PC-3 (cell line): ENCODE measurements around the gene OR1Q1. TPM values are rescaled to one million over a fixed set of nuclear protein-coding genes. Genes with fewer than 3 reads are reported as not detected.
A peak's percentile ranks its signal among the peaks of the same experiment; 100 is the strongest.

ENCODE experiments used
- ATAC-seq: fragments of 200-7000 bp; cut with Tn5 transposase; 2 replicates; pipeline ENCODE4 v1.9.1; 2020; ENCODE audit warnings: mild to moderate bottlenecking, moderate library complexity
- BruUV-seq: library from RNA; stranded (reverse); fragments of 400-500 nt; replicated peaks from 2 replicates; lab custom pipeline; 2021; lab: Mats Ljungman, UMichigan
- CTCF ChIA-PET: fragments of 300-600 bp; sonication (Branson Sonifier 250); formaldehyde crosslinking; loops from one replicate; lab custom pipeline; 2022; ENCODE audit warnings: antibody characterized with exemption; lab: Charles Lee
- POLR2A ChIA-PET: fragments of 300-600 bp; sonication (Branson Sonifier 250); formaldehyde crosslinking; loops from one replicate; lab custom pipeline; 2022; ENCODE audit warnings: antibody characterized with exemption; ENCODE audit not compliant: unreplicated experiment; lab: Charles Lee
- DNase-seq: peaks from one replicate; pipeline ENCODE4 v3.0.0-alpha.2; 2015
- H2AFZ ChIP-seq: fragments of 300-600 bp; sonication (generic); 2 replicates; pipeline ENCODE4 v1.6.0; 2016; ENCODE audit warnings: antibody characterized with exemption, low read length
- H3F3A ChIP-seq: fragments of 300-600 bp; sonication (generic); one replicate; pipeline ENCODE4 v1.6.0; 2017; ENCODE audit warnings: antibody characterized with exemption, low read length, control low read depth, mild to moderate bottlenecking; ENCODE audit not compliant: unreplicated experiment
- H3K27ac ChIP-seq: fragments of 300-600 bp; sonication (generic); 2 replicates; pipeline ENCODE4 v1.5.1; 2016; ENCODE audit warnings: mild to moderate bottlenecking, low read length
- H3K27me3 ChIP-seq: fragments of 300-600 bp; sonication (generic); 2 replicates; pipeline ENCODE4 v1.6.1; 2016; ENCODE audit warnings: low read length, mixed read lengths
- H3K36me3 ChIP-seq: fragments of 300-600 bp; sonication (generic); 2 replicates; pipeline ENCODE4 v1.6.1; 2016; ENCODE audit warnings: low read depth, mixed run types, low read length, mixed read lengths
- H3K4me1 ChIP-seq: fragments of 300-600 bp; sonication (generic); 2 replicates; pipeline ENCODE4 v1.5.1; 2016; ENCODE audit warnings: low read length; ENCODE audit not compliant: insufficient read depth
- H3K4me2 ChIP-seq: fragments of 300-600 bp; sonication (generic); 2 replicates; pipeline ENCODE4 v1.6.0; 2016; ENCODE audit warnings: low read length
- H3K4me3 ChIP-seq: fragments of 300-600 bp; sonication (generic); 2 replicates; pipeline ENCODE4 v1.5.1; 2016; ENCODE audit warnings: mild to moderate bottlenecking, low read length, mixed read lengths
- H3K79me2 ChIP-seq: fragments of 300-600 bp; sonication (generic); 2 replicates; pipeline ENCODE4 v1.6.1; 2017; ENCODE audit warnings: low read length, mixed read lengths
- H3K9ac ChIP-seq: fragments of 300-600 bp; sonication (generic); 2 replicates; pipeline ENCODE4 v1.6.0; 2016; ENCODE audit warnings: mild to moderate bottlenecking, low read length
- H3K9me2 ChIP-seq: fragments of 300-600 bp; sonication (generic); replicated peaks from 2 replicates; pipeline ENCODE4 v1.6.1; 2016; ENCODE audit warnings: mixed run types, low read length, mixed read lengths
- H3K9me3 ChIP-seq: fragments of 300-600 bp; sonication (generic); 2 replicates; pipeline ENCODE4 v1.6.1; 2016; ENCODE audit warnings: low read length, mixed read lengths
- H4K20me1 ChIP-seq: fragments of 300-600 bp; sonication (generic); 2 replicates; pipeline ENCODE4 v1.6.1; 2016; ENCODE audit warnings: low read length, mixed read lengths
- CTCF ChIP-seq: fragments of 300-600 bp; sonication (generic); conservative IDR thresholded peaks from 2 replicates; pipeline ENCODE4 v1.5.1; 2017; ENCODE audit warnings: antibody characterized with exemption, low read depth, mild to moderate bottlenecking, low read length
- EZH2 ChIP-seq: fragments of 300-600 bp; sonication (generic); IDR thresholded peaks from one replicate; pipeline ENCODE4 v1.6.1; 2017; ENCODE audit warnings: antibody characterized with exemption, mild to moderate bottlenecking, low read length; ENCODE audit not compliant: unreplicated experiment
- EZH2phosphoT487 ChIP-seq: fragments of 300-600 bp; sonication (generic); IDR thresholded peaks from 2 replicates; pipeline ENCODE4 v1.6.1; 2018; ENCODE audit warnings: mild to moderate bottlenecking, antibody characterized with exemption, low read length, borderline replicate concordance
- intact Hi-C: fragments of 100-400 bp; cut with micrococcal nuclease; formaldehyde crosslinking; loops from 2 replicates; pipeline ENCODE4 v1.9.0; 2023
- total RNA-seq: library from RNA; depleted of rRNA; stranded (reverse); fragments of >200 nt; gene quantifications from 2 replicates; pipeline ENCODE4 v1.2.3, GENCODE V29; 2014

OR1Q1 gene
- total RNA-seq, 1 experiment from 2014 or later = not detected

- Histone ChIP-seq H3K9me3 (no peaks in the 10 kb centered on the region), H3K4me1 (no peaks in the 10 kb centered on the region), H3K9me2 (no peaks in the 10 kb centered on the region), H3K4me2 (no peak overlapping the region), H3K27ac (no peak overlapping the region), H3K27me3 (peaks cover 14% of the 10 kb centered on the region), H4K20me1 (no peaks in the 10 kb centered on the region), H3K36me3 (no peaks in the 10 kb centered on the region), H3K9ac (no peak overlapping the region), H3K79me2 (no peaks in the 10 kb centered on the region), H3F3A (no peaks in the 10 kb centered on the region), H2AFZ (no peak overlapping the region), H3K4me3 (no peak overlapping the region)
- intact Hi-C loops = no loop called here
- BruUV-seq = no TSS peak
- TF ChIP-seq CTCF (no peak), EZH2phosphoT487 (no peak), EZH2 (no peak)
- ChIA-PET CTCF (no interaction called here), POLR2A (no interaction called here)
- ATAC-seq (no peak), DNase-seq (no peak)
Observed at GRCh38 chr9:122619996-122620395, 5.5 kb downstream of the OR1Q1 start.

GRCh38 chr9:122642226-122642625 is 27.7 kb downstream of the OR1Q1 start:
- Histone ChIP-seq H2AFZ (no peak overlapping the region), H3K4me3 (no peak overlapping the region), H3K9ac (no peak overlapping the region), H4K20me1 (no peaks in the 10 kb centered on the region), H3K27me3 (no peaks in the 10 kb centered on the region), H3K79me2 (no peaks in the 10 kb centered on the region), H3K9me3 (no peaks in the 10 kb centered on the region), H3K9me2 (no peaks in the 10 kb centered on the region), H3K4me1 (no peaks in the 10 kb centered on the region), H3K36me3 (no peaks in the 10 kb centered on the region), H3K27ac (no peak overlapping the region), H3K4me2 (no peak overlapping the region), H3F3A (no peaks in the 10 kb centered on the region)
- CTCF ChIA-PET = no interaction called here
- TF ChIP-seq CTCF = no peak
- no TSS peak for BruUV-seq
- DNase-seq (peak; percentile 15), ATAC-seq (no peak)
- POLR2A ChIA-PET = no interaction called here
- intact Hi-C loops = no loop called here

- POLR2A ChIA-PET = no interaction called here
- H3K36me3 ChIP-seq = no peaks in the 10 kb centered on the region
- H3K27me3 ChIP-seq = no peaks in the 10 kb centered on the region
- no peaks in the 10 kb centered on the region for H3K9me2 ChIP-seq
- DNase-seq = no peak
- CTCF ChIA-PET = no interaction called here
- H3K4me2 ChIP-seq = no peak overlapping the region
- no peaks in the 10 kb centered on the region for H3K4me1 ChIP-seq
- no peak overlapping the region for H3K4me3 ChIP-seq
- no peaks in the 10 kb centered on the region for H4K20me1 ChIP-seq
- H3K9ac ChIP-seq = no peak overlapping the region
- no peak overlapping the region for H2AFZ ChIP-seq
- H3K79me2 ChIP-seq = no peaks in the 10 kb centered on the region
- no peak overlapping the region for H3K27ac ChIP-seq
- no TSS peak for BruUV-seq
- no peaks in the 10 kb centered on the region for H3K9me3 ChIP-seq
- intact Hi-C loops = no loop called here
- no peak for TF ChIP-seq CTCF
- TF ChIP-seq EZH2 = no peak
- no peak for TF ChIP-seq EZH2phosphoT487
- H3F3A ChIP-seq = no peaks in the 10 kb centered on the region
- ATAC-seq = no peak
Observed at GRCh38 chr9:122656378-122656777, 41.8 kb downstream of the OR1Q1 start.
